Activated T-helper 17 cell treated with anti-CD3 and anti-CD28 coated beads, Interleukin-2, amount 50 U/mL, for 72 hours (primary cell): Measurements from ENCODE around the gene AKT2. TPM values are rescaled to one million over a fixed set of nuclear protein-coding genes. Genes with fewer than 3 reads are reported as not detected.

Experiments used
- ATAC-seq: fragments of 150-1000 bp; cut with Tn5 transposase; replicated peaks from 2 replicates; pipeline ENCODE4 v1.10.0; 2021; ENCODE audit warnings: mild to moderate bottlenecking, moderate library complexity
- H3K27ac Mint-ChIP-seq: one replicate; pipeline ENCODE4 v1.8.0; 2022; ENCODE audit warnings: mixed read lengths
- H3K27me3 Mint-ChIP-seq: one replicate; pipeline ENCODE4 v1.8.0; 2022; ENCODE audit warnings: mixed read lengths
- H3K36me3 Mint-ChIP-seq: one replicate; pipeline ENCODE4 v1.8.0; 2022; ENCODE audit warnings: low read depth, mild to moderate bottlenecking, mixed read lengths
- H3K4me1 Mint-ChIP-seq: one replicate; pipeline ENCODE4 v1.8.0; 2022; ENCODE audit warnings: mixed read lengths
- H3K4me3 Mint-ChIP-seq: one replicate; pipeline ENCODE4 v1.8.0; 2022; ENCODE audit warnings: mild to moderate bottlenecking, mixed read lengths
- H3K9me3 Mint-ChIP-seq: one replicate; pipeline ENCODE4 v1.8.0; 2022; ENCODE audit warnings: mixed read lengths
- total RNA-seq, 2 donors: library from RNA; stranded (reverse); gene quantifications; one replicate each; pipeline ENCODE4 v1.2.3, GENCODE V29; 2022

Gene AKT2
- total RNA-seq, 2 donors from 2014 or later = 123 to 163 TPM

- H3K4me3 Mint-ChIP-seq = no peak overlapping the region
- H3K27ac Mint-ChIP-seq = no peak overlapping the region
- H3K27me3 Mint-ChIP-seq = no peaks in the 10 kb centered on the region
- no peaks in the 10 kb centered on the region for H3K9me3 Mint-ChIP-seq
- peaks cover 20% of the 10 kb centered on the region for H3K36me3 Mint-ChIP-seq
- no peaks in the 10 kb centered on the region for H3K4me1 Mint-ChIP-seq
- ATAC-seq = no peak
These were observed 79.4 kb downstream of the AKT2 start for GRCh38 chr19:40205760-40206159.

DNA sequence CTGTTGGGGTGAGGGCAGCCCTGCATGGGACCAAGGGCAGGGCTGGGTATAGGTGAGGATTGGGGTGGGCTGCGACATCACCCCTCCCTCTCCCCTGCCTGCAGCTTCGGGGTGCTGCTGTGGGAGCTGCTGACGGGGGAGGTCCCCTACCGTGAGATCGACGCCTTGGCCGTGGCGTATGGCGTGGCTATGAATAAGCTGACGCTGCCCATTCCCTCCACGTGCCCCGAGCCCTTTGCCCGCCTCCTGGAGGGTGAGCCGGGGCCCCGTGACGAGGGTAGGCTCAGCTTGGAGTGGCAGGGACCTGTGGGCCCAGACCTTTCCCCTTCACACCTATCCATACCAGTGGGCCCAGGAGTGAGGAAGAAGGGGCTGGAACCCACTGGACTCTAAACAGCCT lies 80.8 kb downstream of the AKT2 start:
- peaks cover 8% of the 10 kb centered on the region for H3K36me3 Mint-ChIP-seq
- ATAC-seq = no peak

DNA sequence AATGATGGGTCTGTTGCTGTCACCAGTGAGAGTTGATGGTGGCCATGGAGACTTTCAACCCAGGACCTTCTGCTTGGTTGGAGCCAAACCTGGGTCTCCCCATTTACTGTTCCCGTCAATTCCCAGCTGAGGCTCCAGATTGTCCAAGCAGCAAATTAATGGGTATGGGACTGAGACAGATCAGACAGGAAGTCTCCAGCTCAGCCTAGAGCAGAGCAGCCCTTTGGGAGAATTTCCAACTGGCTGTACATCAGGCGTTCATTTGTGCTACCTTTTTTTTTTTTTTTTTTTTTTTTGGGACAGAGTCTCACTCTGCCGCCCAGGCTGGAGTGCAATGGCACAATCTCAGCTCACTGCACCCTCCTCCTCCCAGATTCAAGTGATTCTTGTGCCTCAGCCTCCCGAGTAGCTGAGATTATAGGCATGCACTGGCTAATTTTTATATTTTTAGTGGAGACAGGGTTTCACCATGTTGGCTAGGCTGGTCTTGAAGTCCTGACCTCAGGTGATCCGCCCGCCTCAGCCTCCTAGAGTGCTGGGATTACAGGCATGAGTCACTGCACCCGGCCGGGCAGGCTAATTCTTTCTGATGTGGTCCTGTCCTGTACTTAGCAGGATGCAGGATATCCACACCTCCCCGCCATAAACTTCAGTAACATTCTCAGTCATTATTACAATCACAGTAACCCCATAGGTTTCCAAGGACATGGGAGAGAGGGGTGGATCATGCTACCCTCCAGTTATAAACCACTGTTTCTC lies 84.6 kb downstream of the AKT2 start:
- Mint-ChIP-seq H3K27ac (no peak overlapping the region), H3K4me1 (no peaks in the 10 kb centered on the region), H3K27me3 (no peaks in the 10 kb centered on the region), H3K36me3 (no peaks in the 10 kb centered on the region), H3K4me3 (no peak overlapping the region), H3K9me3 (no peaks in the 10 kb centered on the region)
- ATAC-seq = no peak

More for the DNA sequence above, 80.8 kb downstream of the AKT2 start:
- H3K27me3 Mint-ChIP-seq = no peaks in the 10 kb centered on the region
- H3K4me1 Mint-ChIP-seq = no peaks in the 10 kb centered on the region
- peak overlapping the region; percentile 10 for H3K27ac Mint-ChIP-seq
- H3K4me3 Mint-ChIP-seq = no peak overlapping the region
- no peaks in the 10 kb centered on the region for H3K9me3 Mint-ChIP-seq

- no peaks in the 10 kb centered on the region for H3K27me3 Mint-ChIP-seq
- no peak overlapping the region for H3K27ac Mint-ChIP-seq
- H3K36me3 Mint-ChIP-seq = no peaks in the 10 kb centered on the region
- no peaks in the 10 kb centered on the region for H3K9me3 Mint-ChIP-seq
- no peak overlapping the region for H3K4me3 Mint-ChIP-seq
- H3K4me1 Mint-ChIP-seq = peaks cover 13% of the 10 kb centered on the region
- ATAC-seq = no peak
These were observed 86.7 kb downstream of the AKT2 start for GRCh38 chr19:40198272-40198990.

- ATAC-seq = no peak
- peak overlapping the region; percentile 10 for H3K27ac Mint-ChIP-seq
- H3K9me3 Mint-ChIP-seq = no peaks in the 10 kb centered on the region
- no peaks in the 10 kb centered on the region for H3K36me3 Mint-ChIP-seq
- peak overlapping the region; percentile 55 for H3K4me3 Mint-ChIP-seq
- peaks cover 15% of the 10 kb centered on the region for H3K4me1 Mint-ChIP-seq
- no peaks in the 10 kb centered on the region for H3K27me3 Mint-ChIP-seq
These were observed 91.6 kb downstream of the AKT2 start for GRCh38 chr19:40193587-40193849.

DNA sequence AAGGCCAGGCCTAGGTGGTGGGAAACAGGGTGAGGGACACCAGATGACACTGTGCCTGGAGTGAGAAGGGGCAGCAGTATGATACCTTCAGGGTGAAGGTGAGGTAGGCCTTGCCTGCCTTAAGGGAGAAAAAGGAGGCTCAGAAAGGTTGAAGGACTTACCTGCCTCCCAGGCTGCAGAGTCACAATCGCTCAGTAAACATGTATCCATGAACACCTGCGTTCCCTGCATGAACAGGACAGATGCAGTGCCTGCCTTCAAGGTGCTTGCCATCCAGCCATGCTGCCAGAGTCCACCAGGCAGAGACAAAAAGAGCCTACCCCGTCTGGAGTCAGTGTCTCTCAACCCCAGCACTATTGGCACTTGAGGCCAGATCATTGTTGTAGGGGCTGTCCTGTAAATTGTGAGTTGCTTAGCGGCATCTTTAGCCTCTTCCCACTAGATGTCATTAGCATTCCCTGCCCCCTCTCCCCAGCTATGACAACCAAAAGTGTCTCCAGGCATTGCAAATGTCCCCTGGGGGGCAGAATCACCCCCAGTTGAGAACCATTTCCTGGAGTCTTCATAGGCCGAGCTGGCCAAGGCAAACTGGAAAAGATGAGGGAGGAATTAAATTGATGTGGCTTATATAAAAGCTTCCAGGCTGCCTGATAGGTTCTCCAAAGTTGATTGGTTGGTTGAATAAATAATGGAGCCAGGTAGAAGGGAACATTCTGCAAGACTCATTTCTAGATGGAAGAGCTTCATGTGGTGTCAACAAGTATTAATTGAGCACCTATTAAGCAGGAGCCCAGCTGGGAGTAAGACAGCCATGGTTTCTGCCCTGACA lies 92.2 kb downstream of the AKT2 start:
- ATAC-seq = no peak
- peak overlapping the region; percentile 10 for H3K27ac Mint-ChIP-seq
- H3K4me1 Mint-ChIP-seq = peaks cover 15% of the 10 kb centered on the region
- H3K4me3 Mint-ChIP-seq = peak overlapping the region; percentile 55
- no peaks in the 10 kb centered on the region for H3K9me3 Mint-ChIP-seq
- H3K27me3 Mint-ChIP-seq = no peaks in the 10 kb centered on the region
- no peaks in the 10 kb centered on the region for H3K36me3 Mint-ChIP-seq

DNA sequence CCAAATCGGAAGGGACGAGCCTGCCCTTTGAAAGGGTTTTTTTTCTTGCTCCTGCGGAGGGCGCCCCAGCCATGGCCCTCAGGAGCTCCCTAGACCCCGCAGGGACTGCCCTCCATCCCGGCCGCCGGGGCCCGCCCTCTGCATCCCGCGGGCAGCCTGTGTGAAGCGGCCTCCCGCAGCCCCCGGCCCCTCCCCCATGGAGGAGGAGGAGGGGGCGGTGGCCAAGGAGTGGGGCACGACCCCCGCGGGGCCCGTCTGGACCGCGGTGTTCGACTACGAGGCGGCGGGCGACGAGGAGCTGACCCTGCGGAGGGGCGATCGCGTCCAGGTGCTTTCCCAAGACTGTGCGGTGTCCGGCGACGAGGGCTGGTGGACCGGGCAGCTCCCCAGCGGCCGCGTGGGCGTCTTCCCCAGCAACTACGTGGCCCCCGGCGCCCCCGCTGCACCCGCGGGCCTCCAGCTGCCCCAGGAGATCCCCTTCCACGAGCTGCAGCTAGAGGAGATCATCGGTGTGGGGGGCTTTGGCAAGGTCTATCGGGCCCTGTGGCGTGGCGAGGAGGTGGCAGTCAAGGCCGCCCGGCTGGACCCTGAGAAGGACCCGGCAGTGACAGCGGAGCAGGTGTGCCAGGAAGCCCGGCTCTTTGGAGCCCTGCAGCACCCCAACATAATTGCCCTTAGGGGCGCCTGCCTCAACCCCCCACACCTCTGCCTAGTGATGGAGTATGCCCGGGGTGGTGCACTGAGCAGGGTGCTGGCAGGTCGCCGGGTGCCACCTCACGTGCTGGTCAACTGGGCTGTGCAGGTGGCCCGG lies 93.1 kb downstream of the AKT2 start:
- Mint-ChIP-seq H3K4me3 (peak overlapping the region; percentile 55), H3K4me1 (peaks cover 15% of the 10 kb centered on the region), H3K27me3 (no peaks in the 10 kb centered on the region), H3K27ac (no peak overlapping the region), H3K36me3 (no peaks in the 10 kb centered on the region), H3K9me3 (no peaks in the 10 kb centered on the region)
- peak; percentile 8 for ATAC-seq

- H3K9me3 Mint-ChIP-seq = no peaks in the 10 kb centered on the region
- no peaks in the 10 kb centered on the region for H3K27me3 Mint-ChIP-seq
- ATAC-seq = peak; percentile 84
- peaks cover 15% of the 10 kb centered on the region for H3K4me1 Mint-ChIP-seq
- H3K36me3 Mint-ChIP-seq = no peaks in the 10 kb centered on the region
- peak within 1 kb of the TSS; percentile 87 for H3K4me3 Mint-ChIP-seq
- H3K27ac Mint-ChIP-seq = peak within 1 kb of the TSS; percentile 93
These were observed 94.0 kb downstream of the AKT2 start, which contains the start of gene MAP3K10 for GRCh38 chr19:40190891-40191835. Gene MAP3K10, plus strand, starts transcription at chr19:40191426. Its CDS starts 606 bp downstream, at chr19:40192032.

DNA sequence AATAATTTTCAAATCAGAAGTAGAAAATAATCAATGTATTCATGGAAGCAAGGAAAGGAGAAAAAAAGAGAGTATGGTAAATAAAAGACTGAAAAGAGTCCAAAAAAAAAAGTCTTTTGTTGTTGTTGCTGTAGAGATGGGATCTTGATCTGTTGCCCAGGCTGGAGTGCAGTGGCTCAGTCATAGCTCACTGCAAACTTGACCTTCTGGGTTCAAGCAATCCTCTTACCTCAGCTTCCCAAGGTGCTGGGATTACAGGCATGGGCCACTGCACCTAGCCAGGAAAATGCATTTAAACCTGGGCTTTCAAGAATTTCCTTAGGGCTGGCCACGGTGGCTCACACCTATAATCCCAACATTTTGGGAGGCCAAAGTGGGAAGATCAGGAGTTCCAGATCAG lies 100.9 kb downstream of the AKT2 start:
- H3K4me1 Mint-ChIP-seq = no peaks in the 10 kb centered on the region
- no peak for ATAC-seq
- no peak overlapping the region for H3K27ac Mint-ChIP-seq
- peaks cover 3% of the 10 kb centered on the region for H3K27me3 Mint-ChIP-seq
- H3K9me3 Mint-ChIP-seq = no peaks in the 10 kb centered on the region
- H3K4me3 Mint-ChIP-seq = no peak overlapping the region
- no peaks in the 10 kb centered on the region for H3K36me3 Mint-ChIP-seq

Other genes with a start within 250 kb of the AKT2 start
- gene ZNF780B, start 229.1 kb downstream of the AKT2 start, total RNA-seq = 10 to 100 TPM; 12.1 to 20.9 TPM
- gene ZNF780A, start 194.4 kb downstream of the AKT2 start, total RNA-seq = 10 to 100 TPM; 12.6 to 25.3 TPM
- gene MAP3K10, start 93.9 kb downstream of the AKT2 start, total RNA-seq = 10 to 100 TPM; 11.1 to 12.9 TPM
- 1 to 10 TPM in 1 of 2 donors, not detected in 1; 1.1 TPM for gene TTC9B, start 67.0 kb downstream of the AKT2 start, total RNA-seq
- gene CCNP, start 58.7 kb downstream of the AKT2 start, total RNA-seq = under 1 TPM; 0.28 to 0.48 TPM
- 10 to 100 TPM; 11.4 to 21.4 TPM for gene C19orf47, start 63.1 kb upstream of the AKT2 start, total RNA-seq
- 10 to 100 TPM; 59.7 to 78.3 TPM for gene PLD3, start 63.4 kb upstream of the AKT2 start, total RNA-seq
- gene HIPK4, start 104.8 kb upstream of the AKT2 start, total RNA-seq = not detected
- 1 to 10 TPM in 1 of 2 donors, under 1 TPM in 1; 0.82 to 1.3 TPM for gene PRX, start 128.0 kb upstream of the AKT2 start, total RNA-seq
- 10 to 100 TPM; 14.3 to 34.4 TPM for gene SERTAD1, start 140.6 kb upstream of the AKT2 start, total RNA-seq
- 10 to 100 TPM; 14.3 to 23.9 TPM for gene SERTAD3, start 159.0 kb upstream of the AKT2 start, total RNA-seq
- 10 to 100 TPM; 27.1 to 55.5 TPM for gene BLVRB, start 180.4 kb upstream of the AKT2 start, total RNA-seq
- gene SPTBN4, start 181.7 kb upstream of the AKT2 start, total RNA-seq = 10 to 100 TPM in 1 of 2 donors, 1 to 10 TPM in 1; 1.4 to 16.4 TPM